ENCODE data around the gene NINJ2.

- TF ChIP-seq EZH2phosphoT487 (IDR thresholded peaks at IDR 0.05; ENCODE audit: low read depth) (no peak), CTCF (IDR thresholded peaks at IDR 0.05; ENCODE audit: low read depth, low read length) (no peak)
Measured at GRCh38 chr12:666766-667308, 3.6 kb upstream of the NINJ2 start.

All from OCI-LY3 (cell line).